Esophagus muscularis mucosa (tissue), 3 donors: ENCODE measurements around the gene GET3.

ENCODE experiments used
- CTCF ChIP-seq, 3 experiments: fragments of 200-600 bp in 2 of 3; fragments of 450-650 bp in 1 of 3; sonication (generic) in 2 of 3; IDR thresholded peaks; one replicate each; pipeline ENCODE4 v1.5.1; 2017 to 2019; ENCODE audit warnings: antibody characterized with exemption in 3 of 3, mild to moderate bottlenecking in 2 of 3, moderate library complexity in 1 of 3
- POLR2A ChIP-seq: fragments of 450-650 bp; IDR thresholded peaks from one replicate; pipeline ENCODE4 v1.6.1; 2017; ENCODE audit warnings: antibody characterized with exemption, moderate library complexity, mild to moderate bottlenecking, low read depth

GRCh38 chr19:12720851-12721655 lies 16.2 kb upstream of the GET3 start:
- TF ChIP-seq CTCF (IDR thresholded peaks at IDR 0.05) (no peak), POLR2A (no peak)
